ENCODE results near the gene PIKFYVE. TPM values are rescaled to one million over a fixed set of nuclear protein-coding genes. Genes with fewer than 3 reads are reported as not detected.

Gene PIKFYVE
- total and polyA plus RNA-seq, 3 experiments from 2014 or later, result 7.0 to 14.8 (median 14.1) TPM

DNA sequence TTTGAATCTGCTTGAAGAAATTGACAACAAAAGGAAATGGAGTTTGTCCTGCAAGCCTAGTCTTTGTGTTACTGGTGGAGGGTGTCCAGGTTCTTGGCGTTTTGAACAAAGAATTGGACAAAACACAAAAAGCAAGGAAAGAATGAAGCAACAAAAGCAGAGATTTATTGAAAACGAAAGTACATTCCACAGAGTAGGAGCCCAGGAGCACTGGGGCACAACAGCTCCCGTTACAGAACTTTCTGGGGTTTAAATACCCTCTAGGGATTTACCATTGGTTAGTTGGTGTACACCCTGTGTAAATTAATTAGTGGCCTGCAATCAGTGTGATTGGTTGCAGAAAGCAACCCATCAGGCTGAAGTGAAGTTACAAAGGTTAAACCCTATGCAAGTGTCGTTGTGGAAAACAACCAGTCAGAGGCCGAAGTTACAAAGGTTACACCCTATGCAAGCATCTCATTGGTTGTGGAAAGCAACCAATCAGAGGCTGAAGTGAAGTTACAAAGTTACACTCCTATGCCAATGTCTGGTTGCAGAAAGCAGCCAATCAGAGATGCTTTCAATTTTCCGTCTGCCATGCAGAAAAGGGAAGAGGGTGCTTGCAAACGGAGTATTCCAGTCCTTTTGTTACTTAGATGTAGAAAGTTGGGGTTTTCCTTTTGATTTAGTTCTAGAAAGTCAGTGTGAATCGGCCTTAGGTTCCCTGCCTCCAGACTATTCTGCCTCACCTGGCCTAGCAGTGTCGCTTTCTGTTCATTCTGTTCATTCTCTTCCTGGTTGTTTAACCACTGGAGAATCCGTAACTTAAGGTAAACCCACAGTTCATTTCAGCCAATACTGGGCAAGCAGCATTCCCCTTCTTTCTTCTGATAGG lies 92.9 kb downstream of the PIKFYVE start:
- peak overlapping the region in 3 of 8 donors; percentile 26 to 66 (median 47) for H3K27ac Mint-ChIP-seq
- H3K4me1 ChIP-seq (ENCODE audit: insufficient read depth, low read length), result no peaks in the 10 kb centered on the region
- H3K27me3 Mint-ChIP-seq, result no peaks in the 10 kb centered on the region
- DNase-seq, result no peak
- POLR2A ChIA-PET, result no interaction called here
- H3K9me3 ChIP-seq (ENCODE audit: low read length), result no peaks in the 10 kb centered on the region
- H3K4me3 ChIP-seq (ENCODE audit: low read length), result no peak overlapping the region
- CTCF ChIA-PET, result interaction anchor here (1.1 kb wide), 1 partner anchor 14 kb away, joined by 3 read pairs; no protein-coding TSS in a partner anchor
- no peaks in the 10 kb centered on the region for H3K9me3 Mint-ChIP-seq
- H3K27ac ChIP-seq (ENCODE audit: low read depth, low read length), result no peak overlapping the region
- peaks cover 13 to 21% (median 14%) of the 10 kb centered on the region in 3 donors for H3K4me1 Mint-ChIP-seq
- H3K36me3 Mint-ChIP-seq, result peaks cover 4 to 40% (median 6%) of the 10 kb centered on the region in 3 donors
- no peaks in the 10 kb centered on the region for H3K36me3 ChIP-seq (ENCODE audit: insufficient read depth, low read length)
- H3K4me3 Mint-ChIP-seq, result peak overlapping the region in 3 of 7 donors; percentile 38 to 57 (median 38)
- no peaks in the 10 kb centered on the region for H3K27me3 ChIP-seq (ENCODE audit: insufficient read depth, low read length, poor library complexity, severe bottlenecking)

GRCh38 chr2:208359632-208359986 lies 93.6 kb downstream of the PIKFYVE start:
- ChIA-PET CTCF (no interaction called here), POLR2A (no interaction called here)
- Mint-ChIP-seq H3K36me3 (peaks cover 3 to 34% (median 8%) of the 10 kb centered on the region in 3 donors), H3K4me3 (peak overlapping the region in 1 of 7 donors; percentile 57), H3K27ac (no peak overlapping the region), H3K27me3 (no peaks in the 10 kb centered on the region), H3K9me3 (peaks cover 0 to 3% (median 2%) of the 10 kb centered on the region in 5 donors), H3K4me1 (peaks cover 13 to 27% (median 20%) of the 10 kb centered on the region in 3 donors)
- Histone ChIP-seq H3K4me3 (ENCODE audit: low read length) (no peak overlapping the region), H3K27ac (ENCODE audit: low read depth, low read length) (no peak overlapping the region), H3K9me3 (ENCODE audit: low read length) (no peaks in the 10 kb centered on the region), H3K27me3 (ENCODE audit: insufficient read depth, low read length, poor library complexity, severe bottlenecking) (no peaks in the 10 kb centered on the region), H3K4me1 (ENCODE audit: insufficient read depth, low read length) (no peaks in the 10 kb centered on the region), H3K36me3 (ENCODE audit: insufficient read depth, low read length) (no peaks in the 10 kb centered on the region)
- peak in 3 of 5 donors; percentile 1 to 39 (median 11) for DNase-seq

DNA sequence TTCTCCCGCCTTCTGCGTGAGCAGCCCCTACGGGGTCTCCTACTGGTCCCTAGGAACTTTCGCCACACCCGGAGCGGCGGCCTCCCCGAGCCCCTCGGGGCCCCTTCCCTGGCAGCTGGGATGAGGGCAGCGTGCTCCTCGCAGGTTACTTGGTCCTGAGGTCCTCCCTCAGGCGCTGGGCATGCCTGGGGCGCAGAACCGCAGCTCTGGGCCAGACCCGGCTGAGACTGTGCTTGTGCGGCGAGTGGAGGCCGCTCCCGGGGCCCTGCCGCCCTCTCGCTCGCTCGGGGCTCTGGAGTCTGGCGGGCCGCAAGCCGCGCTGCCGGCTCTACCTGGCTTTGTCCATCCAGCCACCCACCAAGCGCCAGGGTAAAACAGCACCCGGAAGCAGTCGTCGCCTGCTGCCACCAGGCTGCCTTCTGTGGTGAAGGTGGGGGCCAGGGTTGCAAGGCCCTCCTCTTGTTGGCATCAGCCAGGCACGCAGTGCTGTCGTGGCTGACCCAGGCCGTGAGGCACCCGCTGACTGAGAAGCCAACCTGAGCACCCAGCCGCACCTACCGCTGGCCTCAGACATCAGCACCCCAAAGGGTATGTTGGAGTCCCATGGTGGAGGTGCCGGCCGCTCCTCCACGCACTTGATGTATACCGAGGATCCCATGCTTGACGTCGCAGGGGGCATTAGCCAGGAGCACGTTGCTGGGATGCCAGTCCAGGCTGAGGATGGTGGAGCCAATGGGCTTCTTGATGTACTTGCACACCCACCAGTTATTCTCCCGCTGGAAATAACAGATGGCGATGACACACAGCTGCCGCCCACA lies 94.4 kb downstream of the PIKFYVE start:
- ChIA-PET POLR2A (no interaction called here), CTCF (no interaction called here)
- Mint-ChIP-seq H3K27ac (no peak overlapping the region), H3K4me1 (peaks cover 13 to 27% (median 20%) of the 10 kb centered on the region in 3 donors), H3K4me3 (no peak overlapping the region), H3K36me3 (peaks cover 2 to 25% (median 16%) of the 10 kb centered on the region in 3 donors), H3K9me3 (peaks cover 4 to 11% (median 6%) of the 10 kb centered on the region in 5 donors), H3K27me3 (no peaks in the 10 kb centered on the region)
- Histone ChIP-seq H3K4me1 (ENCODE audit: insufficient read depth, low read length) (no peaks in the 10 kb centered on the region), H3K4me3 (ENCODE audit: low read length) (no peak overlapping the region), H3K27me3 (ENCODE audit: insufficient read depth, low read length, poor library complexity, severe bottlenecking) (no peaks in the 10 kb centered on the region), H3K36me3 (ENCODE audit: insufficient read depth, low read length) (no peaks in the 10 kb centered on the region), H3K9me3 (ENCODE audit: low read length) (no peaks in the 10 kb centered on the region), H3K27ac (ENCODE audit: low read depth, low read length) (no peak overlapping the region)
- DNase-seq, result no peak

GRCh38 chr2:208361077-208361441 lies 95.0 kb downstream of the PIKFYVE start:
- Mint-ChIP-seq H3K27me3 (no peaks in the 10 kb centered on the region), H3K4me1 (peaks cover 13 to 27% (median 20%) of the 10 kb centered on the region in 3 donors)
- CTCF ChIA-PET, result no interaction called here

DNA sequence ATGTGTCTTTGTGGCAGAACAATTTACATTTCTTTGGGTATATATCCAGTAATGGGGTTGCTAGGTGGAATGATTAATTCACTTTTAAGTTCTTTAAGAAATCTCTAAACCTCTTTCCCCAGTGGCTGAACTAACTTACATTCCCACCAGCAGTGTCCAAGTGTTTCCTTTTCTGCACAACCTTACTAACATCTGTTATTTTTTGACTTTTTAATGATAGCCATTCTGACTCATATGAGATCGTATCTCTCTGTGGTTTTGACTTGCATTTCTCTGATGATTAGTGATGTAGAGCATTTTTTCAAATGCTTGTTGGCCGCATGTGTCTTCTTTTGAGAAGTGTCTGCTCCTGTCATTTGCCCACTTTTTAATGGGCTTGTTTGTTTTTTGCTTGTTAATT lies 97.4 kb downstream of the PIKFYVE start:
- peaks cover 7 to 11% (median 9%) of the 10 kb centered on the region in 5 donors for H3K9me3 Mint-ChIP-seq
- peaks cover 2 to 25% (median 5%) of the 10 kb centered on the region in 3 donors for H3K36me3 Mint-ChIP-seq
- peaks cover 0 to 3% of the 10 kb centered on the region in 2 donors for H3K27me3 Mint-ChIP-seq
- H3K27ac Mint-ChIP-seq, result no peak overlapping the region
- H3K9me3 ChIP-seq (ENCODE audit: low read length), result no peaks in the 10 kb centered on the region
- no peak for DNase-seq
- ChIA-PET CTCF (no interaction called here), POLR2A (no interaction called here)
- H3K4me3 Mint-ChIP-seq, result no peak overlapping the region
- no peak overlapping the region for H3K4me3 ChIP-seq (ENCODE audit: low read length)
- H3K4me1 Mint-ChIP-seq, result peaks cover 10 to 20% (median 19%) of the 10 kb centered on the region in 3 donors
- no peaks in the 10 kb centered on the region for H3K27me3 ChIP-seq (ENCODE audit: insufficient read depth, low read length, poor library complexity, severe bottlenecking)
- H3K36me3 ChIP-seq (ENCODE audit: insufficient read depth, low read length), result no peaks in the 10 kb centered on the region
- no peak overlapping the region for H3K27ac ChIP-seq (ENCODE audit: low read depth, low read length)
- H3K4me1 ChIP-seq (ENCODE audit: insufficient read depth, low read length), result no peaks in the 10 kb centered on the region

More at GRCh38 chr2:208361077-208361441, 95.0 kb downstream of the PIKFYVE start:
- POLR2A ChIA-PET, result no interaction called here
- no peak overlapping the region for H3K4me3 ChIP-seq (ENCODE audit: low read length)
- H3K36me3 ChIP-seq (ENCODE audit: insufficient read depth, low read length), result no peaks in the 10 kb centered on the region
- H3K27me3 ChIP-seq (ENCODE audit: insufficient read depth, low read length, poor library complexity, severe bottlenecking), result no peaks in the 10 kb centered on the region
- Mint-ChIP-seq H3K27ac (peak overlapping the region in 1 of 8 donors; percentile 44), H3K36me3 (peaks cover 2 to 21% (median 18%) of the 10 kb centered on the region in 3 donors), H3K4me3 (no peak overlapping the region), H3K9me3 (peaks cover 5 to 11% (median 8%) of the 10 kb centered on the region in 5 donors)
- H3K9me3 ChIP-seq (ENCODE audit: low read length), result no peaks in the 10 kb centered on the region
- no peak for DNase-seq
- no peak overlapping the region for H3K27ac ChIP-seq (ENCODE audit: low read depth, low read length)
- no peaks in the 10 kb centered on the region for H3K4me1 ChIP-seq (ENCODE audit: insufficient read depth, low read length)

GRCh38 chr2:208366215-208367127 lies 100.4 kb downstream of the PIKFYVE start:
- H3K9me3 ChIP-seq (ENCODE audit: low read length), result no peaks in the 10 kb centered on the region
- no peak for DNase-seq
- H3K36me3 ChIP-seq (ENCODE audit: insufficient read depth, low read length), result no peaks in the 10 kb centered on the region
- H3K4me3 Mint-ChIP-seq, result no peak overlapping the region
- H3K4me3 ChIP-seq (ENCODE audit: low read length), result no peak overlapping the region
- peaks cover 9 to 17% (median 16%) of the 10 kb centered on the region in 3 donors for H3K4me1 Mint-ChIP-seq
- no peak overlapping the region for H3K27ac ChIP-seq (ENCODE audit: low read depth, low read length)
- no peaks in the 10 kb centered on the region for H3K4me1 ChIP-seq (ENCODE audit: insufficient read depth, low read length)
- peaks cover 0 to 22% (median under 1%) of the 10 kb centered on the region in 3 donors for H3K36me3 Mint-ChIP-seq
- H3K27me3 Mint-ChIP-seq, result peaks cover 6 to 7% of the 10 kb centered on the region in 2 donors
- H3K27me3 ChIP-seq (ENCODE audit: insufficient read depth, low read length, poor library complexity, severe bottlenecking), result no peaks in the 10 kb centered on the region
- POLR2A ChIA-PET, result no interaction called here
- H3K9me3 Mint-ChIP-seq, result peaks cover 7 to 11% (median 9%) of the 10 kb centered on the region in 5 donors
- H3K27ac Mint-ChIP-seq, result no peak overlapping the region
- CTCF ChIA-PET, result no interaction called here

GRCh38 chr2:208369091-208369490 lies 103.0 kb downstream of the PIKFYVE start:
- ChIA-PET CTCF (no interaction called here), POLR2A (no interaction called here)
- no peak for DNase-seq
- H3K4me1 ChIP-seq (ENCODE audit: insufficient read depth, low read length), result no peaks in the 10 kb centered on the region
- Mint-ChIP-seq H3K36me3 (peaks cover 0 to 21% (median 0%) of the 10 kb centered on the region in 3 donors), H3K27me3 (peaks cover 6 to 7% of the 10 kb centered on the region in 2 donors), H3K27ac (no peak overlapping the region), H3K9me3 (peaks cover 7 to 11% (median 9%) of the 10 kb centered on the region in 5 donors), H3K4me3 (no peak overlapping the region), H3K4me1 (peaks cover 0 to 5% (median 5%) of the 10 kb centered on the region in 3 donors)
- no peaks in the 10 kb centered on the region for H3K27me3 ChIP-seq (ENCODE audit: insufficient read depth, low read length, poor library complexity, severe bottlenecking)
- H3K27ac ChIP-seq (ENCODE audit: low read depth, low read length), result no peak overlapping the region
- no peak overlapping the region for H3K4me3 ChIP-seq (ENCODE audit: low read length)
- H3K36me3 ChIP-seq (ENCODE audit: insufficient read depth, low read length), result no peaks in the 10 kb centered on the region
- no peaks in the 10 kb centered on the region for H3K9me3 ChIP-seq (ENCODE audit: low read length)
